Posterior vena cava (tissue), 2 donors: ENCODE measurements around the gene FAM20A. TPM values are rescaled to one million over a fixed set of nuclear protein-coding genes. Genes with fewer than 3 reads are reported as not detected.
"Not testable (repeated sequence)": the region's sequence is repeated elsewhere in the genome, so short reads cannot be mapped to it uniquely, and the experiment has no call there.

Experiments used
- DNase-seq: peaks from one replicate; pipeline ENCODE4 v3.0.0-alpha.2; 2020; ENCODE audit warnings: low spot score
- intact Hi-C, 2 donors: fragments of 100-400 bp; cut with DNase I; formaldehyde crosslinking; loops; one replicate each; pipeline versions ENCODE4 v1.14.1 to v1.14.2; 2022 to 2023
- total RNA-seq, 2 donors: library from RNA; stranded (reverse); fragmentation: NEBNext Ultra II Directional; extraction: Animal tissue kit (Norgen Biotek cat#: 25700); gene quantifications; one replicate each; pipeline ENCODE4 v1.2.1, GENCODE V29; 2021
- donor health status: DM: yes; HTN: yes; CAD: no.
- donor health status: DM: yes; HTN: yes; CAD: no.

Gene FAM20A
- total RNA-seq, 2 donors from 2014 or later, result 17.6 to 29.9 TPM

- DNase-seq, result no peak
- intact Hi-C loops, result no loop called here
Measured at GRCh38 chr17:68595496-68595895, 5.7 kb downstream of the FAM20A start.

GRCh38 chr17:68594552-68594951, 6.6 kb downstream of the FAM20A start:
- DNase-seq, result no peak
- intact Hi-C loops, result no loop called here

GRCh38 chr17:68592682-68593641, 8.2 kb downstream of the FAM20A start:
- no peak for DNase-seq
- intact Hi-C loops, result no loop called here

- intact Hi-C loops, result no loop called here
- no peak for DNase-seq
Measured at GRCh38 chr17:68592009-68592408, 9.2 kb downstream of the FAM20A start.

GRCh38 chr17:68591583-68591982, 9.6 kb downstream of the FAM20A start:
- intact Hi-C loops, result no loop called here
- DNase-seq, result no peak

GRCh38 chr17:68589086-68589485, 12.1 kb downstream of the FAM20A start:
- no peak for DNase-seq
- intact Hi-C loops, result no loop called here

- no peak for DNase-seq
- intact Hi-C loops, result no loop called here
Measured at GRCh38 chr17:68588362-68588761, 12.8 kb downstream of the FAM20A start.

- no peak for DNase-seq
- intact Hi-C loops, result no loop called here
Measured at GRCh38 chr17:68587847-68588246, 13.3 kb downstream of the FAM20A start.

- intact Hi-C loops, result no loop called here
- no peak for DNase-seq
Measured at GRCh38 chr17:68587026-68587425, 14.1 kb downstream of the FAM20A start.

GRCh38 chr17:68585643-68586042, 15.5 kb downstream of the FAM20A start:
- intact Hi-C loops, result no loop called here
- no peak for DNase-seq

- no peak for DNase-seq
- intact Hi-C loops, result no loop called here
Measured at GRCh38 chr17:68584581-68585303, 16.4 kb downstream of the FAM20A start.

- not testable (repeated sequence) for DNase-seq
Measured at GRCh38 chr17:68582867-68583266, 18.3 kb downstream of the FAM20A start.

GRCh38 chr17:68581863-68582645, 19.1 kb downstream of the FAM20A start:
- DNase-seq, result no peak
- intact Hi-C loops, result no loop called here

More at GRCh38 chr17:68582867-68583266, 18.3 kb downstream of the FAM20A start:
- intact Hi-C loops, result not testable (repeated sequence)

GRCh38 chr17:68580236-68580770, 20.9 kb downstream of the FAM20A start:
- no peak for DNase-seq
- intact Hi-C loops, result no loop called here

GRCh38 chr17:68579194-68579927, 21.8 kb downstream of the FAM20A start:
- no peak for DNase-seq
- intact Hi-C loops, result no loop called here

GRCh38 chr17:68578236-68578635, 22.9 kb downstream of the FAM20A start:
- DNase-seq, result no peak
- intact Hi-C loops, result no loop called here

- intact Hi-C loops, result no loop called here
- no peak for DNase-seq
Measured at GRCh38 chr17:68577497-68577821, 23.7 kb downstream of the FAM20A start.

- no peak for DNase-seq
- intact Hi-C loops, result no loop called here
Measured at GRCh38 chr17:68576811-68577496, 24.2 kb downstream of the FAM20A start.
